Measurements from ENCODE around the gene R3HDM4.
"Not testable (repeated sequence)": the region's sequence is repeated elsewhere in the genome, so short reads cannot be mapped to it uniquely, and the experiment has no call there.

R3HDM4 gene

DNA sequence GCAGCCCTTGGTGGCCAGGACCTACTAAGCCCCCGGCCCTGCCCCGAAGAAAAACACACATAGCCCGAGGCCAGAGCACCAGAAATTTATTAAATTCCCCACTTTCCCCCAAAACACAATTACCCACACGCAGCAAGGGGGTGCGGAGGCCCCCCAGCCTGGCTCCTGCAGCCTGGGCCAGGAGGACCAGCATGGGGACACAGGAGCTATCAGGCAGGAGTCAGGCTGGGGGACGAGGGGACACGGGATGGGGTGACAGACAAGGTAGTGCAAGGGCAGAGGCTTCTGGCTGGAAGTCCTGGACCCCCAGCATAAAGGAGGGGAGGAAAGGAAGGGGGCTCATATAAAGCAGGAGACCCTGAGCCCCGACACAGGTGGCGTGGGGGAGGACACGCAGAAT is 16.6 kb downstream of the R3HDM4 start:
- no peak for DNase-seq (ENCODE audit: low read depth in 2 of 3, low spot score in 2 of 3)

DNA sequence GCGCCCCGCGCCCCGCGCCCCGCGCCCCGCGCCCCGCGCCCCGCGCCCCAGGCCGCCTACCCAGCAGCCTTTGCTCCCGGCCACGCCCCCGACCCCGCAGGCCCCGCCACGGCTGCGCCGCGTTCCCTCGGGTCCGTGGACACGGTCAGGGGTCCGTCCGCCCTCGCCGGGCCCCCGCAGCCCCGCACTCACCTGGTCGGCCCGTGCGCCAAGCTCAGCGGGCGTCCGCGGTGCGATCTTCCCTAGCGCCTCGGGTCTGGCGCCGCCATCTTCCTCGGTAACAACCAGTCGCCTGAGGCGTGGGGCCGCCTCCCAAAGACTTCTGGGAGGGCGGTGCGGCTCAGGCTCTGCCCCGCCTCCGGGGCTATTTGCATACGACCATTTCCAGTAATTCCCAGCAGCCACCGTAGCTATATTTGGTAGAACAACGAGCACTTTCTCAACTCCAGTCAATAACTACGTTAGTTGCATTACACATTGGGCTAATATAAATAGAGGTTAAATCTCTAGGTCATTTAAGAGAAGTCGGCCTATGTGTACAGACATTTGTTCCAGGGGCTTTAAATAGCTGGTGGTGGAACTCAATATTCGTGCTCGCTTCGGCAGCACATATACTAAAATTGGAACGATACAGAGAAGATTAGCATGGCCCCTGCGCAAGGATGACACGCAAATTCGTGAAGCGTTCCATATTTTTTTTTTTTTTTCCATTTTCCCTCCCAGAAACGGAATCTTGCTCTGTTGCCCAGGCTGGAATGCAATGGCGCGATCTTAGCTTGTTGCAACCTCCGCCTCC is 19.9 kb downstream of the R3HDM4 start, which contains the start of the genes MED16 and RNU6-9:
TSS of gene MED16 (minus strand) at position 294 of the 796 bp plus-strand sequence. CDS start 2,056 bp downstream, outside the sequence.
TSS of gene RNU6-9 (plus strand) at position 591 of the 796 bp plus-strand sequence.
- DNase-seq (ENCODE audit: low read depth in 2 of 3, low spot score in 2 of 3), result peak; percentile 66 to 72 (median 69)

DNA sequence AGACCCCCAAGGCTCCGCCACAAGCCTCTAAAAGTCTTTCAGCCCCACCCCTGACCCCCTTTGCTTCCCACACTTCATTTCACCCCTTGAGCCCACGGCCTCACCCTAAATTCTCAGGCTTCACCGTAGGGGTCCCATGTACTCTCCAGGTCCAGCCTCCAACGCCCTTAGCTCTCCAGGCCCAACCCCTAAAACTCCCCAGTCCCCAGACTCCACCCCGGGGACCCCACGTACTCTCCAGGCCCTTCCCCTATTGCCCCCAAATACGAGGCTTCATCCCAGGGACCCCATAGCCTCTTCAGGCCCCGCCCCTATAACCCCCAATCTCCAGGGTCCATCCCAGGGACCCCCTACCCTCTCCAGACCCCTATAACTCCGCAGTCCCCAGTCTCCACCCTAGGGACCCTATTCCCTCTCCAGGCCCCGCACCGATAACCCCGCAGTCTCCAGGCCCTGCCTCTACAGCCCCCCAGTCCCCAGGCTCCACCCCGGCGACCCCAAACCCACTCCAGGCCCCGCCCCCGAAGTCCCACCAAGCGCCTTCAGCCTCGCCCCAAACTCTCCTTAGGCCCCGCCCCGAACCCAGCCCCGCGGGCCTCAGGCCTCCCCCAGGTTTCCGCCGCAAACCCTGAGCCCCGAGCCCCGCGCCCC is 20.7 kb downstream of the R3HDM4 start:
- no peak for DNase-seq (ENCODE audit: low read depth in 2 of 3, low spot score in 2 of 3)

DNA sequence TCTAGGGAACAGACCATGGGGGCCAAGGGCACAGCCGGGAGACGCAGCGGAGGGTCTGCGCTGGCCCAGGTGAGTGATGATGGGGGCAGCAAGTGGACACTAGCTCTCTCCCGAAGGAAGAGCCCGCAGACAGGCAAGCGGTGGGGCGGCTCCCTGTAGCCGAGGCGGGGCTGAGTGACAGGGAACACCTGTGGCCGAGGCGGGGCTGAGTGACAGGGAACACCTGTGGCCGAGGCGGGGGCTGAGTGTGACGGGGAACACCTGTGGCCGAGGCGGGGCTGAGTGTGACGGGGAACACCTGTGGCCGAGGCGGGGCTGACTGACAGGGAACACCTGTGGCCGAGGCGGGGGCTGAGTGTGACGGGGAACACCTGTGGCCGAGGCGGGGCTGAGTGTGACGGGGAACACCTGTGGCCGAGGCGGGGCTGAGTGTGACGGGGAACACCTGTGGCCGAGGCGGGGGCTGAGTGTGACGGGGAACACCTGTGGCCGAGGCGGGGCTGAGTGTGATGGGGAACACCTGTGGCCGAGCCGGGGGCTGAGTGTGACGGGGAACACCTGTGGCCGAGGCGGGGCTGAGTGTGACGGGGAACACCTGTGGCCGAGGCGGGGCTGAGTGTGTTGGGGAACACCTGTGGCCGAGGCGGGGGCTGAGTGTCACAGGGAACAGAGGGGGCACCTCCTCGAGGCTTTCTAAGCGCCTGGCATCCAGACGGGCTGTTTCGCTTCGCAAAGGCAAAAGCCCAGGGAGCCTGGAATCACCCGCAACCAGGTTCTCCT is 21.4 kb downstream of the R3HDM4 start:
- not testable (repeated sequence) for DNase-seq (ENCODE audit: low read depth in 2 of 3, low spot score in 2 of 3)

DNA sequence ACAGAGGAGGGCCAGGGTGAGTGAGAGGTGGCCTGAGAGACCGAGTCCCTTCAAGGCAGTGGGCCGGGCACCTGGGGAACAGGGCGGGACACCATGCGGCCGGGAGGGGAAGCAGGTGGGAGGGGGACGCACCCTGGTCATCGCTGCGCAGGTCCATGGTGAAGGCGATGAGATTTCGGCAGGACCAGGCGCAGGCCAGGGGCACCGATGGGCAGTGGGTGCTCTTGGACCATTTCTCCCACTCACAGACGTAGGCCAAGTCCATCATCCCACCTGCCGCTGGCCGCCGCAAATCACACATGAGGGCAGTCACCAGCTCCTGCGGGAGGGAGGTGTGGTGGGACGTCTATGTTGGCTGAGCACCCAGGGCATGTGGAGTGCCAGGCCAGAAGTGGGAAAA is 22.2 kb downstream of the R3HDM4 start:
- no peak for DNase-seq (ENCODE audit: low read depth in 2 of 3, low spot score in 2 of 3)

DNA sequence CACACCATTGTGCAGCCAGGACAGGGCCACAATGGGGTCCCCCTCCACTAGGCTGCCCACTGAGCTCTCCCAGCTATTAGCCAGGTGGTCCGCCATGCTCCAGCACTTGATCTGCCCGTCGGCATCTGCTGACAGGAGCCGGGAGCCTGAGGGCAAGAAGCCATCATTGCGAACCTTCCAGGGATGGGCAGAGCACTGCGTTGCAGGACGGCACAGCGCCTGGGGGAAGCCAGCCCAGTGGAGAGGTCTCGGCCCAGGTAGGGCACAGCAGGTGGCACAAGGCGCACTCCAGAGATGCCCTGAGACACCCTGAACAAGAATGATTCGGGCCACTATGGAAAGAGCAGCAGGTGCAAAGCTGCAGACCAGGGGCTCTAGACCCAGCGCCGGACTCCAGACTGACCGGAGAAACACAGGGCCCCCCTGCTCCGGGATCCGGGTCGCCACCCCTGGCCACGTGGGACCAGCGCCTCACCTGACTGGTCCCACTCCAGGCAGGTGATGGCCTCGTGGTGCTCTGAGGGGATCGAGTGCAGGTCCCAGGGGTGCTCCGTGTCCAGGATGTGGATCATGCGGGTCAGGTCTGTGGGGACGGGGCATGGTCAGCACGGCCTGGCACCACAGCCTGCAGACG is 23.2 kb downstream of the R3HDM4 start:
- DNase-seq (ENCODE audit: low read depth in 2 of 3, low spot score in 2 of 3), result no peak

DNA sequence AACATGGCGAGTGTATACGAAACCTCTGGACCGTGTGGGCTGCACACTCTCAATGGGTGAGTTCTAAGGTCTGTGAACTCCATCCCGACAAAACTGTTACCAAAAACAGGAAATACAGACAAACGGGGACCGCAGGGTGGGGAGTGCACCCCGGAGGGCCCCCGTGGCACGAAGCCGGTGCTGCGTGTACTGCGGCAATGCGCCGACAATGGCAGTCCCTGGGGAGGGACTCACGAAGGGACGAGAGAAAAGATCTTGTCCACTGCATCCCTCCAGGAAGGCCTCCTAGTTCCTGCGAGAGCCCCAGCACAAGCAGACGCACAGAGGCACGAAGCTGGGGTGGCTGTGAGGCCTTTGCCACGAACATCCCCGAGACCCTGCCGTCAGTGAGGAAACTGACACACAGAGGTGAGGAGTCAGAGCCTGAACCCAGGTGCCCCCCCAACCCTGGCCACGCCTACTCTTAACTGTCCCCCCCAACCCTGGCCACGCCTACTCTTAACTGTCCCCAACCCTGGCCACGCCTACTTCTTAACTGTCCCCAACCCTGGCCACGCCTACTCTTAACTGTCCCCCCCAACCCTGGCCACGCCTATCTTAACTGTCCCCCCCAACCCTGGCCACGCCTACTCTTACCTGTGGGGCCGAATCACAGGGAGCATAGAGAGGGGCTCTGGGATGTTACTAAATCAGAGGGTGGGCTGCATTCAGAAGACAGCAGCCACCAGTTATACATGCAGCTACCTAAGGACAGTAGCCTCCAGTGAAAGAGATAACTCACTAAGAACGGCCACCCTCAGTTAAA is 24.2 kb downstream of the R3HDM4 start:
- no peak for DNase-seq (ENCODE audit: low read depth in 2 of 3, low spot score in 2 of 3)

DNA sequence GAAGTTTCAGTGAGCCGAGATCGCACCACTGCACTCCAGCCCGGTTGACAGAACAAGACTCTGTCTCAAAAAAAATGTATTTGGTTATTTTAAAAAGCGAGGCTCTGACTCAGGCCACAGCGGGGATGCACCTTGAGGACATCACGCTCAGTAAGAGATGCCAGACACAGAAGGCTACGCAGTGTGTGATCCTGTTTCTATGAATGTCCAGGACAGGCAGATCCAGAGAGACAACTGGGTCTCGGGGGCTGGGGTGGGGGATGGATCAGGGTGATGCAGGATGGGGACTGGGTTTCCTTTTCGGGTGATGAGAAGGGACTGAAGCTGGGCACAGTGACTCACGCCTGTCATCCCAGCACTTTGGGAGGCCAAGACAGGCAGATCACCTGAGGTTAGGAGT is 25.4 kb downstream of the R3HDM4 start:
- DNase-seq (ENCODE audit: low read depth in 2 of 3, low spot score in 2 of 3), result no peak

DNA sequence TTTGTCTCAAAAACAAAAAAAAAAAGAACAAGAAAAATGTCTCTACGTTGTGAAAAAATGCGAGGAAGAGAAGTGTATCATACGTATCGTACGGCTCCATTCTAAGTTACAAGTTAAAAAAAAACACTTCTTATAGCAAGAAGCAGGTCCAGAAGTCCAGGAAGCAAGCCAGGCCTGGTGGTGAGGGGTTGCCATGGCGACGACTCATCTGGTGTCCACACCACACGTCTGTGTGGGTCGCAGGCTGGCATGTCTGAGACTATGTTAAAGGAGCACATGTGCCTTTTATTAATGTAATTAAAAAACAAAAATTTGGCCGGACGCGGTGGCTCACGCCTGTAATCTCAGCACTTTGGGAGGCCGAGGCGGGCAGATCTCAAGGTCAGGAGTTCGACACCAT is 25.9 kb downstream of the R3HDM4 start:
- no peak for DNase-seq (ENCODE audit: low read depth in 2 of 3, low spot score in 2 of 3)

DNA sequence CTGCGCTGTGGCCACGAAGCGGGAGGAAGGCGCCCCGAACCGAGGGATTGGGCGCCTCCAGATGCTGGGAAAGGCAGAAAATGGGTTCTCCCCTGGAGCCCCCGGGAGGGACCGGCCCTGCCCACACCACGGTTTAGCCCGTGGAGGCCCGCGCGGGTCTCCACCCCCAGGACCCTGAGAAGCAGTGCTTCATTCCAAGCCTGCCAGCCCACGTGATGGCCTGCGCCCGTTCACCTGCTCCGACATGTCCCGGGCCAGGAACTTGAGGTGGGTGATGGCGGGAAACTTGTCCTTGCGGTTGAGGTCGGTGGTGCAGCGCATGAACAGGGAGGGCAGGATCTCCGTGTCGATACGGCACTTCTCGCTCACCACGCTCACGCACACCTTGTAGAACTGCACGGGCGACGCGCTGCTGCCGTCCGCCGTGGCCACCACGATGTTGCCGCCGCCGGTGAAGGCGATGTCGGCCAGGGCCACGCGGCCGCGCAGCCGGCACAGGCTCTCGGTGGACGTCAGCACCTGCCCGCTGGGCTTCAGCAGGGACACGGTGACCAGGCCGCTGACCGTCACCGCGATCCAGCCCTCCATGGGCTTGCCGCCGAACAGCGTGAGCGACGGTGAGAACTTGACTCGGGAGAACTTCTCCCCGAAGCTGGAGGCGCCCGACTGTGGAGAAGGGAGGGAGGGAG is 27.3 kb downstream of the R3HDM4 start:
- no peak for DNase-seq (ENCODE audit: low read depth in 2 of 3, low spot score in 2 of 3)

DNA sequence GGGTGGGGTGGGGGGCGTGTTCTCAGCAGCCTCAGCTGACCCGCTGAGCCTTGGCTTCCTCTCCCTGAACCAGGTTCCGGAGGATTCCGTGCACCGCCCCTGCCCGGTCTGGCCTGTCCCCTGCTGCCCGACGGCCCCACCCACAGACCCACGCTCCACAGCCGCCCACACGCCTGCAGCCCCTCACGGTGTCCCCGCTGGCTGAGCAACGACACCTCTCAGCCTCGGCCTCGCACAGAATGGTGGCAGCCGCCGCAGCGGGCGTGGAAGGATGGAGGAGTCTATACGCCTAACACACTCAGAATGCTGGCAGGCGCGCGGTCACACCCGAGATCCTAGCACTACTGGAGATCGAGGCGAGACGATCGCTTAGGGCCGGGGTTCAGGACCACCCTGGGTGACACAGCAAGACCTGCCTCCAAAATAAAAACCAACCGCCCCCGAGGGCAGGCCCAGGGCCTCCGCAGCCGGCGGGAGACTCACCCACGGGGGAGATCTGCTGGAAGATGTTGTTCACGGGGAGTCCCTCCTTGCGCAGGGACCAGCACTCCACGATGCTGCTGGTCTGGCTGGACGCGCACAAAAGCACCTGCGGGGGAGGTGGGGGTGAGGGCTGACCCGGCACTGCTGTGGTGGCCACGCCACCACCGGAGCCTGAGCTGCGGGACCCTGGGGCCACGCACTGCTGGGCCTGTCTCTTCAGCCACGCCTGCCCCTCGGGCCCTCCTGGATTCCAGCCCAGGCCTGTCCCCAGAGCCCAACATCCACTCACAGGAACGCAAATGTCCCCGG is 28.4 kb downstream of the R3HDM4 start:
- no peak for DNase-seq (ENCODE audit: low read depth in 2 of 3, low spot score in 2 of 3)

DNA sequence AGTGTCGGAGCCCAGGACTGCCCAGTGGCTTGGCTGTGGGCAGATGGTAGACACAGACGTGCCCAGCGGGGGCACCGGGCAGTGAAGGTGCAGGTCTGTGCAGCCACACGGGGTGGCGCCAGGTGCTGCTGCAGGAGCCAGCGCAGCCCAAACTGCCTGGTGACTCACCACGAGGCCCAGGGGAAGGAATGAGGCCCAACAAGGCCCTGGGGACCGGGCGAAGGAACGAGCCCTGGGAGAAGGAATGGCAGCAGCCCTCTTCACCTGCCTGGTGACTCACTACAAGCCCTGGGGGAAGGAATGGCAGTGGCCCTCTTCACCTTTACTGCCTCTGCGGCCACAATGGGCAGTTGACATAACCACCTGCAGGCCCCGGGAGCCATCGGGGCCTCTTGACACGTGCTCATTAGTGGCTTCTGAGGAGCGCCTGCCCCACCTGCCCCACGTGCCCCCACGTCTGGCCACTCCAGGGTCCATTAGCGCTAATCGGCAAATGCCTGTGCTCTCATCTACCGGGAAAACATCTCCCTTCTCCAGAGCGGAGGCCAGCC is 29.3 kb downstream of the R3HDM4 start:
- no peak for DNase-seq (ENCODE audit: low read depth in 2 of 3, low spot score in 2 of 3)

DNA sequence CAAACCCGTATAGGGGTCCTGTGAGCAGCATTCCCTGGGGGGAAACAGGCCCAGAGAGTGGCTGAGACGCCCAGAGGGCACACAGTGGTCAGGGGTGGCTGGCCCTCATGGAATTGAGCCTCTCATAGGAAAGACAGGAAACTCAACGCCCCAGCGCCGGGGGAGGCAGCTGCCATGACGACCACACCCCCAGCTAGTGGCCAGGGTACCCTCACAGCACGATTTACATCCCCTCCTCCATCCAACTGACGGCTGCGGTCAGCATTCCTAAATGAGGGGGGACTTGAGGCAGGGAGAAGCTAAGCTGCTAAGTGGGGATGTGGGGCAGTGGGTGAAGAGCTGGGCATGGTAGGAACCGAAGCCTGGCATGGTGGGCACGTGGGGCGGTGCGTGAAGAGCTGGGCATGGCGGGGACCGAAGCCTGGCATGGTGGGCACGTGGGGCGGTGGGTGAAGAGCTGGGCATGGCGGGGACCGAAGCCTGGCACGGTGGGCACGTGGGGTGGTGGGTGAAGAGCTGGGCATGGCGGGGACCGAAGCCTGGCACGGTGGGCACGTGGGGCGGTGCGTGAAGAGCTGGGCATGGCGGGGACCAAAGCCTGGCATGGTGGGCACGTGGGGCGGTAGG is 30.0 kb downstream of the R3HDM4 start:
- DNase-seq (ENCODE audit: low read depth in 2 of 3, low spot score in 2 of 3), result no peak

DNA sequence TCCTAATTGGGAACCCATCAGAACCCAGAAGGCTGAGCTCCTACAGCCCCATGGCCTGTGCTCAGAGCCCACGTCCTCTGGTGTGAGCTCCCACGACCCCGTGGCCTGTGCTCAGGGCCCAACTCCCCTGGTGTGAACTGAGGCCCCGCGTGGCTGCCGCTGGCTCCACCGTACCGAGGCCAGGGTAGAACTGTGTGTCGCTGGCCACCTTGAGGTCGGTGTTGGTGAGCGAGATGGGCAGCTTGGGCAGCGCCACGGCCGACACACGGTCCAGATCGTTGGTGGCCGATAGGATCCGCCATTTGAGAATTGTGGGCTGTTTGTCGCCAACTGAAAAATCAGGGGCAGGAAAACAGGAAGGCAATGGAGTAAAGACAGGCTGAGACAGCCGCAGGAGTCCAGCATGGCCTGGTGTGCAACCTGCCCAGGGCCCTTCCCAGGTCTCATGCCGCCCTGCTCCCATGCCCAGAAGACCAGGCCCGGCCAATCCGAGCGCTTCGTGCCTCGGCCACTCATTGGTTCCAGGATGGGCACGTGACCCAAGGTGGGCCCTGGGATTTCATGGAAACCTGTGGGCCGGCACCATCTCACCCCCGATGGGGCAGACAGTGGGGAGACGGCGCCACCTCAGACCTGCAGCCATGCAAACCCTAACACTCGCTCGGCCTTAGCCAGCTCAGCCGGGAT is 31.5 kb downstream of the R3HDM4 start:
- DNase-seq (ENCODE audit: low read depth in 2 of 3, low spot score in 2 of 3), result no peak

DNA sequence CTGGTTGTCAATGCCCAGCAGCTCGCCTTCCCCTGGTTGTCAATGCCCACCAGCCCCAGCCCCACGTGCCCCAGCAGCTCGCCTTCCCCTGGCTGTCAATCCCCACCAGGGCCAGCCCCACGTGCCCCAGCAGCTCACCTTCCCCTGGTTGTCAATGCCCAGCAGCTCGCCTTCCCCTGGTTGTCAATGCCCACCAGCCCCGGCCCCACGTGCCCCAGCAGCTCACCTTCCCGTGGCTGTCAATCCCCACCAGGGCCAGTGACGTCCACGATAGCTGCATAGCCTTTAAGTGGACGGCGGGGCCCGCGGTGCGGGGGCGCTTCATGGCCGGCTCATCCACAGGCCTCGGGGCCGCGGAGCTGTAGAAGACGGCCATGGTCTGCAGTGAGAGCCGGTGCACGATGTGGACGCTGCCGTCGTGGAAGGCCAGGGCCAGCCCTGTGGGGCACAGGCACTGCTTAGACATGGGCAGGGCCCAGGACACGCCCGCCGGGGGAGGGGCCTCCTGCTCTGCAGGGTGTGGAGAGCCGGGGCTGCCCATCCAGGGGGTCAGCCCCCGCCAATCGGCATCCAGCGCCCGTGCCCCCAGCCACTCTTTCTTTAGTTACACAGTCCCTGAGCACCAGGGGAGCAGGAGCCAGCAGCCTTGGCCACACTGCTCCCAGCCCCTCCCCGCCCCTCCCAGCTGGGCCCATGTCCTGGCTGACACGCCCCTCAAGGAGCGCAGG is 33.1 kb downstream of the R3HDM4 start:
- no peak for DNase-seq (ENCODE audit: low read depth in 2 of 3, low spot score in 2 of 3)

DNA sequence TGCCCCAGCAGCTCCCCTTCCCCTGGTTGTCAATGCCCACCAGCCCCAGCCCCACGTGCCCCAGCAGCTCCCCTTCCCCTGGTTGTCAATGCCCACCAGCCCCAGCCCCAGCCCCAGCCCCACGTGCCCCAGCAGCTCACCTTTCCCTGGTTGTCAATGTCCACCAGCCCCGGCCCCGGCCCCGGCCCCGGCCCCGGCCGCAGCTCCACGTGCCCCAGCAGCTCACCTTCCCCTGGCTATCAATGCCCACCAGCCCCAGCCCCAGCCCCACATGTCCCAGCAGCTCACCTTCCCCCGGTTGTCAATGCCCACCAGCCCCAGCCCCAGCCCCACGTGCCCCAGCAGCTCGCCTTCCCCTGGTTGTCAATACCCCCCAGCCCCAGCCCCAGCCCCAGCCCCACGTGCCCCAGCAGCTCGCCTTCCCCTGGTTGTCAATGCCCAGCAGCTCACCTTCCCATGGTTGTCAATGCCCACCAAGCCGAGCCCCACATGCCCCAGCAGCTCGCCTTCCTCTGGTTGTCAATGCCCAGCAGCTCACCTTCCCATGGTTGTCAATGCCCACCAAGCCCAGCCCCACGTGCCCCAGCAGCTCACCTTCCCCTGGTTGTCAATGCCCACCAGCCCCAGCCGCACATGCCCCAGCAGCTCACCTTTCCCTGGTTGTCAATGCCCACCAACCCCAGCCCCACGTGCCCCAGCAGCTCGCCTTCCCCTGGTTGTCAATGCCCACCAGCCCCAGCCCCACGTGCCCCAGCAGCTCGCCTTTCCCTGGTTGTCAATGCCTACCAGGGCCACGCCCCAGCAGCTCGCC is 34.1 kb downstream of the R3HDM4 start:
- not testable (repeated sequence) for DNase-seq (ENCODE audit: low read depth in 2 of 3, low spot score in 2 of 3)
